ENCODE results near the gene FBRS.
"Not testable (repeated sequence)": the region's sequence is repeated elsewhere in the genome, so short reads cannot be mapped to it uniquely, and the experiment has no call there.

The FBRS gene

GRCh38 chr16:30698816-30699614 is 40.8 kb downstream of the FBRS start, which contains the start of gene SRCAP:
TSS of gene SRCAP (plus strand) at chr16:30699171. CDS start at chr16:30700825, 1,654 bp downstream.
- DNase-seq (ENCODE audit: low read depth): peak; percentile 80

- no peak for DNase-seq (ENCODE audit: low read depth)
Observed at GRCh38 chr16:30699615-30700099, 41.4 kb downstream of the FBRS start.

DNA sequence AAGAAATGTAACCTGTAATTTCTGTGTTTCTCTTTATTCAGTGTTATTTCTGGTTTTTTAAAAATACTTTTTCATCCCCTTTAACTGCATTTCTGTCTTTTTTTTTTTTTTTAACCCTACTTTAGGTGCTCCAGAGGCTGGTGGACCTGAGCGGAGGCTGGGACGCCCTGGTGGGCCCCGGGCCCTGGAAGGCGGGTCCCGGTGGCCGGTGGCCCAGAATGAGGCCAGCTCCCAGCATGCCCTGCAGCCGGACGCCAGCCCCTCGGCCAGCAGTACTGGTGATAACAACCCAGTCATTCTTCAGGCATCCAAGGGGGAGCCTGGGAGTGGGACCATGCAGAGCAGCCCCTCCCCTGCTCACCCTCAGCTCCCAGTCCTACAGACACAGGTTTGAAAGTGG is 42.3 kb downstream of the FBRS start:
- DNase-seq (ENCODE audit: low read depth): no peak

DNA sequence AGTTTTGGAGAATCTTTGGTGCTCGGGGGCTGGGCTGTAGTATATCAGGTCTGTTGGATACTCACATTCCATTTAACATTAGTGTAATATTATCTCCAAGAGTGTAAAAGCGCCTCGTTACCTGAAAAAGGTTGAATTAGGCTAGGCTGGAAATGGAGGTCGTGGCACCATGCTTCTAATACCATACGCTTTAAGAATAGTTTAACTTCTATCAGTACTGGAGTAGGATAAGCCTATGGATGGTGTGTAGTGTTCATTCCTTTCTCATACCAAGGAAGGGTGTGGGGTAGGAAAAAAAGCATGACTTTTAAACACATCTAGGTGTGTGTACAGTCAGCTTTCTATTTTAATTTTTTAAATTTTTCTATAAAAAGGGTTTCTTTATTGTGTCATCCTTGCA is 42.7 kb downstream of the FBRS start:
- DNase-seq (ENCODE audit: low read depth): no peak

- not testable (repeated sequence) for DNase-seq (ENCODE audit: low read depth)
Observed at GRCh38 chr16:30703071-30703470, 44.8 kb downstream of the FBRS start.

GRCh38 chr16:30703971-30704370 is 45.7 kb downstream of the FBRS start:
- DNase-seq (ENCODE audit: low read depth): no peak

- DNase-seq (ENCODE audit: low read depth): no peak
Observed at GRCh38 chr16:30706046-30706445, 47.8 kb downstream of the FBRS start.

- DNase-seq (ENCODE audit: low read depth): no peak
Observed at GRCh38 chr16:30710971-30711370, 52.7 kb downstream of the FBRS start.

DNA sequence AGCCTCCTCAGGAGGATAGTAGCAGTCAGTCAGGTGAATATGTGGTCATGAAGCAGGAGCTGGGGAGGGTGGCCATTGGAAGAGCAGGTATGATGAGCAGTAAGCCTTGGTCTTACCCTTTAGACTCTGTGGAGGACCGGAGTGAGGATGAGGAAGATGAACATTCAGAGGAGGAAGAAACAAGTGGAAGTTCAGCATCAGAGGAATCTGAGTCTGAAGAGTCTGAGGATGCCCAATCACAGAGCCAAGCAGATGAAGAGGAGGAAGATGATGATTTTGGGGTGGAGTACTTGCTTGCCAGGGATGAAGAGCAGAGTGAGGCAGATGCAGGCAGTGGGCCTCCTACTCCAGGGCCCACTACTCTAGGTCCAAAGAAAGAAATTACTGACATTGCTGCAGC is 53.5 kb downstream of the FBRS start:
- no peak for DNase-seq (ENCODE audit: low read depth)

- peak; percentile 29 for DNase-seq (ENCODE audit: low read depth)
Observed at GRCh38 chr16:30715750-30716445, 57.7 kb downstream of the FBRS start.

- DNase-seq (ENCODE audit: low read depth): no peak
Observed at GRCh38 chr16:30720086-30720485, 61.9 kb downstream of the FBRS start.
